Effector memory CD4-positive, alpha-beta T cell (primary cell): ENCODE results near the gene SHF.

Experiments used
- DNase-seq, 3 donors: peaks; one replicate each; pipeline ENCODE4 v3.0.0-alpha.2; 2020
- H3K27ac ChIP-seq: 2 replicates; pipeline ENCODE4 v1.7.0; 2013; ENCODE audit warnings: mild to moderate bottlenecking, low read length, moderate library complexity; ENCODE audit not compliant: insufficient read depth, poor library complexity, severe bottlenecking
- H3K27me3 ChIP-seq: replicated peaks from 2 replicates; pipeline ENCODE4 v1.7.0; 2013; ENCODE audit warnings: mild to moderate bottlenecking, low read length; ENCODE audit not compliant: insufficient read depth, control insufficient read depth, poor library complexity, severe bottlenecking
- H3K36me3 ChIP-seq: 2 replicates; pipeline ENCODE4 v1.7.0; 2013; ENCODE audit warnings: mild to moderate bottlenecking, low read length, moderate library complexity; ENCODE audit not compliant: control insufficient read depth, insufficient read depth
- H3K4me1 ChIP-seq: 2 replicates; pipeline ENCODE4 v1.7.0; 2013; ENCODE audit warnings: low read length, mild to moderate bottlenecking; ENCODE audit not compliant: control insufficient read depth, insufficient read depth, poor library complexity, severe bottlenecking
- H3K4me3 ChIP-seq: 2 replicates; pipeline ENCODE4 v1.7.0; 2013; ENCODE audit warnings: low read length, low read depth, mild to moderate bottlenecking; ENCODE audit not compliant: insufficient read depth, poor library complexity, severe bottlenecking
- H3K9me3 ChIP-seq: 2 replicates; pipeline ENCODE4 v1.7.0; 2013; ENCODE audit warnings: mild to moderate bottlenecking, low read length, moderate library complexity; ENCODE audit not compliant: control insufficient read depth

SHF gene

DNA sequence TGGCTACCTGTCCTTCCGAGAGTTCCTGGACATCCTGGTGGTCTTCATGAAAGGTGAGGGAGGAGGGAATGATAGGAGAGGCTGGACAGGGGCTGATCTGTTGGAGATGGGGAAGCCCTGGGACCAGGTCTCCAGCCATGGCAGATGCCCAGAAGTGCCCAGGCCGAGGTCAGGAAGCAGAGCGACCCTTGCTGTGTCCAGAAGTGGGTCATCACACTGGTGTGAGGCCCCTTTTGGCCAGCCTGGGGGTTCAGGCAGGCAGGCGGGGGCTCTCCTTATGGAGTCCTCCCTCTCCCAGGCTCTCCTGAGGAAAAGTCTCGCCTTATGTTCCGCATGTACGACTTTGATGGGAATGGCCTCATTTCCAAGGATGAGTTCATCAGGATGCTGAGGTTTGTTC, 40.2 kb downstream of the SHF start:
- Histone ChIP-seq H3K9me3 (no peaks in the 10 kb centered on the region), H3K4me1 (no peaks in the 10 kb centered on the region), H3K27ac (no peak overlapping the region), H3K36me3 (no peaks in the 10 kb centered on the region), H3K4me3 (no peak overlapping the region), H3K27me3 (no peaks in the 10 kb centered on the region)
- no peak for DNase-seq

DNA sequence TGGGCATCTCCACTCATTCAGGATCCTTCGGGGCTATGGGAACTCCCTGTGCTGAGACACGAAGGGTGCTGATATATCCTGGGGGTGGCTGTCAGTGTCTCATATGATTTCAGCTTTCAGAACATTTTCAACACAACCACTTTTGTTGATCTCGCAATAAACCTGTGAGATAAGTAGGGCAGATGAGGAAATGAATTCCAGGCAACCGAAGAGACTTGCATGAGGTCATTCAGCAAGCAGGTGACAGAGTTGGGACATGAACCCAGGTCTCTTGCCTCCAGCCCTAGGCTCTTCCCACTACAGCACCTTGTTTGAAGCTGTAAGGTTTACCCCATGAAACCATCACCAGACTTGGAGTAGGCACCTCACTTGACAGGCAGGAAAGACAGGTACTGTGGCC, 41.4 kb downstream of the SHF start:
- Histone ChIP-seq H3K36me3 (no peaks in the 10 kb centered on the region), H3K9me3 (no peaks in the 10 kb centered on the region), H3K4me1 (no peaks in the 10 kb centered on the region), H3K4me3 (no peak overlapping the region), H3K27me3 (no peaks in the 10 kb centered on the region), H3K27ac (no peak overlapping the region)
- DNase-seq, result no peak

DNA sequence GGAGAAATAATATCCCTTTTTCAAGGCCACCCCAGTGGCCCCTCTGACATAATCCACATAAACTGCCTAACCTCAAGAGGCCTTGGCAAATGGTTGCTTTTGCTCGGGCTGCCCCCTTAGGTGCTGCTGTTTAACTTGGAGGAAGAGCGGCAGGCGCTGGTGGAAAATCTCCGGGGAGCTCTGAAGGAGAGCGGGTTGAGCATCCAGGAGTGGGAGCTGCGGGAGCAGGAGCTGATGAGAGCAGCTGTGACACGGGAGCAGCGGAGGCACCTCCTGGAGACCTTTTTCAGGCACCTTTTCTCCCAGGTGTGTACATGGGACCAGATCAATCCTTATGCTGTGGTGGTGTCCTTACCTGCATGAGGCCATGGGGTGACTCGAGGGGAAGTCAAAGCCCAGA, 43.0 kb downstream of the SHF start:
- no peaks in the 10 kb centered on the region for H3K4me1 ChIP-seq
- H3K9me3 ChIP-seq, result no peaks in the 10 kb centered on the region
- no peaks in the 10 kb centered on the region for H3K27me3 ChIP-seq
- DNase-seq, result no peak
- H3K27ac ChIP-seq, result no peak overlapping the region
- H3K36me3 ChIP-seq, result no peaks in the 10 kb centered on the region
- H3K4me3 ChIP-seq, result no peak overlapping the region

DNA sequence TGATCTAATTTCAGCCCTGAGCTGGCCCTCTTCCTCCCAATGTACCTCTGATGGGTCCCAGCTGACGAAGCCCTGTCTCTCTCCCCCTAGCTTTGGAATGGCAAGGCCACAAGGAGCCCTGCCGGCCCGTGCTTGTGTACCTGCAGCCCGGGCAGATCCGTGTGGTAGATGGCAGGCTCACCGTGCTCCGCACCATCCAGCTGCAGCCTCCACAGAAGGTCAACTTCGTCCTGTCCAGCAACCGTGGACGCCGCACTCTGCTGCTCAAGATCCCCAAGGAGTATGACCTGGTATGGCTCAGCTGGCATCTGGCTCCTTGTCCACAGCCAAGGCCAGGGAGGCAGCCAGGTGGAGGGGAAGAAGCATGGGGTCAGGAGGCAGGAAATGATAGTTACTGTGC, 43.8 kb downstream of the SHF start:
- Histone ChIP-seq H3K9me3 (no peaks in the 10 kb centered on the region), H3K4me1 (no peaks in the 10 kb centered on the region), H3K4me3 (no peak overlapping the region), H3K27ac (no peak overlapping the region), H3K36me3 (no peaks in the 10 kb centered on the region), H3K27me3 (no peaks in the 10 kb centered on the region)
- no peak for DNase-seq

DNA sequence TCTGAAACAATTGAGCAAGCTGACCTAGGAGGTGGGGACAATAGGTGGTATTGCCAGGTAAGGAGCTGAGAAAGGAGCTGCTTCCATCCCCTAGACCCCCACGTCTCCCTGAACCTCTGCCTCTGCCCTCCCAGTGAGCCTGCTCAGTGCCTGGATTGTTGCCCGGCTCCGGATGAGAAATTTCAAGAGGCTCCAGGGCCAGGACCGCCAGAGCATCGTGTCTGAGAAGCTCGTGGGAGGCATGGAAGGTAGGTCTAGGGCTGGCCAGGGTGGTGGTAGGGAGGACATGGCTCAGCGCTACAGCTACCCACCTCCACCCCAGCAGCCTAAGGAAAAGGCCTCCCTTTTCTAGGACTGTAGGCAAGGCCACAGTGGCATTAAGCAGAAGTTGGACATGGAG, 44.7 kb downstream of the SHF start:
- H3K4me1 ChIP-seq, result no peaks in the 10 kb centered on the region
- H3K9me3 ChIP-seq, result no peaks in the 10 kb centered on the region
- DNase-seq, result no peak
- H3K4me3 ChIP-seq, result no peak overlapping the region
- H3K27ac ChIP-seq, result no peak overlapping the region
- no peaks in the 10 kb centered on the region for H3K36me3 ChIP-seq
- no peaks in the 10 kb centered on the region for H3K27me3 ChIP-seq

DNA sequence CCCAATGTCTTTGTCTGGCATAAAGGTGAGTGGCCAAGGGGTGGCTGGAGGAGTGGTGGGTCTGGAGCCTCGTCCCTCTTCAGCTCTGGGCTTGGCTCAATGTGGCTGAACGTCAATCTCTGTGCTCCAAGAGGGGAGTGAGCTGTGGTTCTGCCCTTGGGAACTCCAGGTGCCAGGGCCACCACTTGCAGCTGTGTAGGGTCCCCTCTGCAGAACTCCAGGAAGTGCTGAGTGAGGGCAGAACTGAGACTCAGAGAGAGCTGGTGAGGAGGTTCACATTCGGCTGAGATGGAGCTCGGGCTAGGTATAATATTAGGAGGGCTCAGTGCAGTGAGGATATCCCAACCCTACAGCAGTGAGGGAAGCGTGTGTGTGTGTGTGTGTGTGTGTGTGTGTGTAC, 46.4 kb downstream of the SHF start:
- Histone ChIP-seq H3K27ac (no peak overlapping the region), H3K27me3 (peaks cover 6% of the 10 kb centered on the region), H3K36me3 (no peaks in the 10 kb centered on the region), H3K4me3 (no peak overlapping the region), H3K9me3 (no peaks in the 10 kb centered on the region), H3K4me1 (no peaks in the 10 kb centered on the region)
- no peak for DNase-seq

DNA sequence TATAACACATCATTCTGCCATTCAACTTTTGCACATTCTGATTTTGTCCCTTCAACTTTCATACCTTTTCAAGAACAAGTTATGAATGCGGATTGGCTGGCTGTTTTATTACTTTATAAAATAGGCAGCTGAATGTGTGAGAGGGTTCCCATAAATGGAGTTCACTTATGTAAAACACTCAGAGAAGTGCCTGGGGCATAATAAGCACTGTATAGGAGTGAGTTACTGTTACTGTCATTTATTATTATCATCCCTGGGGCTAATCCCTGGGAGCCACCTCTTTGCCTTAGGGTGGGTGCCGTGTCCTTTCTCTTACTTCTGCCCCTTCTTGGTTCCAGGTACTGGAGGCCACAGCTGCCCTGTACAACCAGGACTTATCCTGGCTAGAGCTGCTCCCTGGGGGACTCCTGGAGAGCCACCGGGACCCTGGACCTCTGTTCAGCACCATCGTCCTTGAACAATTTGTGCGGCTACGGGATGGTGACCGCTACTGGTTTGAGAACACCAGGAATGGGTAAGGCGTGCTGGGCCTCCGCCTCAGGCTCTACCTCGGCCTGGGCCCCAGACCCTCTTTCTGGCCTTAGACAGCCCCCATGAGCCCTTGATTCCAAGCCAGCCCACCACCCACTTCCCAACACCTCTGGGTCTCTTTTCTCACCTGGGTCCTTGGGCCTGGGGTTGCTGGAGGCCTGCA, 47.1 kb downstream of the SHF start:
- H3K27me3 ChIP-seq, result peaks cover 12% of the 10 kb centered on the region
- H3K36me3 ChIP-seq, result no peaks in the 10 kb centered on the region
- no peak for DNase-seq

DNA sequence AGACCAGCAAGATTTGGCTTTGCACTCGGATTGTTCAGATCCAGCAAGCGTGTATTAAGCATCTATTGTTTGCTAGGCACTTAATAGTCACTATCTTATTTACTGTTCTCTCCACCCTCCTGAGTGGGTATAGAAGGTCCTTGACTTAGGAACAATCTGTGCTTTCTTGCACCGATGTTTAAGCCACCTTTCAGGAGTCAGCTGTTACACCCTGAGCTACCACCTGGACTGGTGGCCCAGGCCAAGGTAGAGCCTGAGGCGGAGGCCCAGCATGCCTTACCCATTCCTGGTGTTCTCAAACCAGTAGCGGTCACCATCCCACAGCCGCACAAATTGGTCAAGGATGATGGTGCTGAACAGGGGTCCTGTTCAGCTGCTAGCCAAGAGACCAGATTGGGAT, 48.0 kb downstream of the SHF start:
- H3K4me3 ChIP-seq, result no peak overlapping the region
- H3K4me1 ChIP-seq, result peaks cover 5% of the 10 kb centered on the region
- no peak overlapping the region for H3K27ac ChIP-seq
- no peak for DNase-seq
- H3K36me3 ChIP-seq, result no peaks in the 10 kb centered on the region
- H3K27me3 ChIP-seq, result peaks cover 17% of the 10 kb centered on the region
- H3K9me3 ChIP-seq, result no peaks in the 10 kb centered on the region

More for the DNA sequence above, 47.1 kb downstream of the SHF start:
- Histone ChIP-seq H3K4me1 (no peaks in the 10 kb centered on the region), H3K27ac (no peak overlapping the region), H3K4me3 (no peak overlapping the region), H3K9me3 (no peaks in the 10 kb centered on the region)

DNA sequence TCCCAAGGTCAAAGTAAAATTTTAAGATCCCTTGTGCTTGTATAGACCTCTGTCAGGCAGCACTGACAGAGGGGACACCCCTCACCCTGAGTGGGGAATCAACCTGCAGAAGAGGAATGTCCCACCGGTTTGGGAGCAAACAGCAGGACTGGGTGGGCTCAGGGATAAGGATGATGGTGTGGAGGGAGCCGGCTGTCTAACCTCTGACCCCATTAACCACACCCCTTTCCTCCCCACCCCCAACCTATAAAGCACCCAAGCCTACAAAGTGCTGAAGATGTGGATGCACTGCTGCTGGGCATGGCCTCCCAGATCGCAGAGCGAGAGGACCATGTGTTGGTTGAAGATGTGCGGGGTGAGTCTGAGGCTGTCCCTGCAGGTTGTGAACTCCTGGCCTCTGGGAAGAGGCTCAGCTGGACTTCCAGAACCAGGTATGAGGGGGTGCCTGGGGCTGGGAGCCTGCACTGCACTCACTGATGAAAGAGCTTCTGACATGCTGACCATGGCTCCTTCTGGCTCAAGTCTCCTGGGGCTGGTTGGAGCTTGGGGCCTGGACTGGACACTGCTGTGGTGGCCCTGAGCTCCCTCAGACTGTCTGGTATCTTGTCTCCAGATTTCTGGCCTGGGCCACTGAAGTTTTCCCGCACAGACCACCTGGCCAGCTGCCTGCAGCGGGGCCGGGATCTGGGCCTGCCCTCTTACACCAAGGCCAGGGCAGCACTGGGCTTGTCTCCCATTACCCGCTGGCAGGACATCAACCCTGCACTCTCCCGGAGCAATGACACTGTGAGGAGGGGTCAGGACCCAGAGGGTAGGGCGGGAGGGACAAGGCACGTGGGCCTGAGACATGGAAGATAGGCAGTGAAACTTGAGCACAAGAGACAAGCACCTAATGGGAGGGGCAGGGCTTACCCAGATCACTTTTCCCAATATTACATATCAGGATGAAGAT, 48.7 kb downstream of the SHF start:
- H3K27me3 ChIP-seq, result peaks cover 20% of the 10 kb centered on the region
- no peak overlapping the region for H3K4me3 ChIP-seq
- DNase-seq, result no peak
- H3K27ac ChIP-seq, result no peak overlapping the region
- H3K4me1 ChIP-seq, result peaks cover 5% of the 10 kb centered on the region
- no peaks in the 10 kb centered on the region for H3K9me3 ChIP-seq
- no peaks in the 10 kb centered on the region for H3K36me3 ChIP-seq

DNA sequence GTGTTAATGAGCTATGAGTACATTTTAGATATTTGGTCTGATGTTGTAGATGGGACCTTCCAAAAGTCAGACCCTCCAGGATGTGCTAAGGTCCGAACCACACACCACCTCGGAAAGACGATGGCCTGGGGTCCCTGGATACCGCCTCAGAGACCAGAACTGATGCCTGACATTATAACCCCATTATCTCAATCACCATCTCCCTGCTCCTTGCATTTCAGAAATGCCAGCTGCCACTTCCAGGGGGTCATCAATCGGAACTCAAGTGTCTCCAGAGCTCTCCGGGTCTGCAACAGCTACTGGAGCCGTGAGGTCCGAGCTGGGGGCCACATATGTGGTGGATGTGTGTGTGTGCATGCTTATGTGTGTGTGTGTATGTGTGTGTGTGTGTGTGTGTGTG, 50.1 kb downstream of the SHF start:
- Histone ChIP-seq H3K4me1 (peaks cover 5% of the 10 kb centered on the region), H3K4me3 (no peak overlapping the region), H3K9me3 (no peaks in the 10 kb centered on the region), H3K36me3 (no peaks in the 10 kb centered on the region), H3K27ac (no peak overlapping the region), H3K27me3 (peaks cover 25% of the 10 kb centered on the region)
- DNase-seq, result no peak
